ENCODE data around the gene GNG12. TPM values are rescaled to one million over a fixed set of nuclear protein-coding genes. Genes with fewer than 3 reads are reported as not detected.

GNG12 gene
- total RNA-seq, 1 experiment from 2014 or later, result 127 TPM

DNA sequence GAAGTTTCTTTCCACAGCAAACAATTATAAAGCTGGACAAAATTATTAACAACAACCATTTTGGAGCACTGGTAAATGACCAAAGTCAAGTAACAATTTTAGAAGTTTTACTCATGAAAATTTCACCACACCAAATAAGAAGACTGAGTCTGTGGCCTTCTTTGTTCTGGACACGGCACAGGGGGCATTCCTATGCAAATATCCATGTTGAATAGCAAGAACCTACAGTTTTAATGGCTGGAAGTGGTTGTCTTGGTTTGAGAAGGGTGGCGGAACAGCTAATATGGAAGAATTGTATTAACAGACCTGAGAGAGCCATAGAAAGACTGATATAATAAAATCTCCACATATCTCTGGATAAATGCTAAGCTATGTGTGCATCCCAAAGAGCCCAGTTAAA lies 177.7 kb downstream of the GNG12 start:
- DNase-seq (ENCODE audit: low read depth), result no peak

DNA sequence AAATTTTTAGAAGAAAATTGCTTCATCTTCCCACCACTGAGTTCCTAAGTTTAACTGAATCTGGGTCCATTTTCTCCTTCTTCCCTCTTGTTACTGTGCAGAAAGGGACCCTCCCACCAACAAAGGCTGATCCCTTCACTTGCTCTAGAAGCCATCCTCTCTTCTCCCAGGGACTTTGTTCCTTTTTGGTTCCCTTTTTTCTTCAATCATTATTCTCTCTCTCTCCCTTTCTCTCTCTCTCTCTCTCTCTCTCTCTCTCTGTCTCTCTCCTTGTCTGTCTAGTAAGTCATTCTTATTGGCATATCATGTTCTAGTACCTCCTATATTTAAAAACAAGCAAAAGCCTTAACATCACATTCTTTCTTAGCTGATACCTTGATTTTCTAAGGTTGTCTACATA lies 180.0 kb downstream of the GNG12 start:
- DNase-seq (ENCODE audit: low read depth), result no peak

DNA sequence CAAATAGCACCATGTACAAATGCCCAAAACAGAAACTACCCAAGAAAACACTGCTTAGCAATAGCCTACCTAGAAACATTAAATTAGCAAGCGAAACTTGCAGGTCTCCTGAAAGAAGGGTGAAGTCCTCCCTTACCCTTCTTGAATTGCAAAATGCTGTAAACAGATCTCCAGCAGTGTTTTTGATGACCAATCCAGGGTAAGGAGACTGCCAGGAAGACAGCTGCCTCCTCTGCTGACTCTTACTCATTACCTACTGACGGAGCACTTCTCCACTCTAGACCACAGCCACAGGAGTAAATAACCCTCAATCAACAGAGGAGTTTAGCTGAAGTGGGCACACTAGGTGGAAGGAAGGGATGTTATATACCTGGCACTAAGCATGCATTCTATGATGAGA lies 180.5 kb downstream of the GNG12 start:
- peak; percentile 96 for DNase-seq (ENCODE audit: low read depth)

Other genes with a start within 250 kb of the GNG12 start
- 112 and 133 TPM in 2 replicates for gene GADD45A, start 148.3 kb downstream of the GNG12 start, total RNA-seq (2014; rRNA removed)
- gene DIRAS3, start 217.2 kb upstream of the GNG12 start, total RNA-seq (2014; rRNA removed), result 16.2 and 25.7 TPM in 2 replicates

All from LHCN-M2 (cell line).